Measurements from ENCODE around the gene STARD7.
"Not testable (repeated sequence)": the region's sequence is repeated elsewhere in the genome, so short reads cannot be mapped to it uniquely, and the experiment has no call there.

STARD7 gene, protein sequence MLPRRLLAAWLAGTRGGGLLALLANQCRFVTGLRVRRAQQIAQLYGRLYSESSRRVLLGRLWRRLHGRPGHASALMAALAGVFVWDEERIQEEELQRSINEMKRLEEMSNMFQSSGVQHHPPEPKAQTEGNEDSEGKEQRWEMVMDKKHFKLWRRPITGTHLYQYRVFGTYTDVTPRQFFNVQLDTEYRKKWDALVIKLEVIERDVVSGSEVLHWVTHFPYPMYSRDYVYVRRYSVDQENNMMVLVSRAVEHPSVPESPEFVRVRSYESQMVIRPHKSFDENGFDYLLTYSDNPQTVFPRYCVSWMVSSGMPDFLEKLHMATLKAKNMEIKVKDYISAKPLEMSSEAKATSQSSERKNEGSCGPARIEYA

GRCh38 chr2:96208143-96209010 lies at the start of gene STARD7:
Gene STARD7 (minus strand): TSS chr2:96208827. CDS start chr2:96208434, 393 bp downstream.
- H3K4me3 ChIP-seq (ENCODE audit: low read depth, low read length), result peak within 1 kb of the TSS; percentile 82
- in situ Hi-C loops (cut with HindIII; ENCODE audit: low sequenced_read_pairs), result no loop called here
- peak; percentile 6 for TF ChIP-seq CTCF (IDR thresholded peaks at IDR 0.05; ENCODE audit: low read depth, low read length)
- peak; percentile 98 for DNase-seq (ENCODE audit: low read depth, low spot score)

DNA sequence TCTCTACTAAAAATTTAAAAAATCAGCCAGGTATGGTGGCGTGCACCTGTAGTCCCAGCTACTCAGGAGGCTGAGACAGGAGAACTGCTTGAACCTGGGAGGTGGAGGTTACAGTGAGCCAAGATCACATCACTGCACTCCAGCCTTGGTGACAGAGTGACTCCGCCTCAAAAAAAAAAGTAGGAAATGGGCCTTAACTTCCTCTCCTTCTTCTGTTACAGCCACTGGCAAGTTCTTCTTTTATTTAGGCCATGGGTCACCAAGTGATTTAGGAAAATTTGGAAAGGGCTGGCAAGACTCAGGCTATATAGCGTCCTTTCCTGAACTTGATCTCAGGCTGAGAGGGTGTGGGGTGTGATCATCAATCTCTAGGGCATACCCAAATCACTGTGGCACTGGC lies 49.1 kb upstream of the STARD7 start:
- DNase-seq (ENCODE audit: low read depth, low spot score); in situ Hi-C loops (cut with HindIII; ENCODE audit: low sequenced_read_pairs): not testable (repeated sequence)

DNA sequence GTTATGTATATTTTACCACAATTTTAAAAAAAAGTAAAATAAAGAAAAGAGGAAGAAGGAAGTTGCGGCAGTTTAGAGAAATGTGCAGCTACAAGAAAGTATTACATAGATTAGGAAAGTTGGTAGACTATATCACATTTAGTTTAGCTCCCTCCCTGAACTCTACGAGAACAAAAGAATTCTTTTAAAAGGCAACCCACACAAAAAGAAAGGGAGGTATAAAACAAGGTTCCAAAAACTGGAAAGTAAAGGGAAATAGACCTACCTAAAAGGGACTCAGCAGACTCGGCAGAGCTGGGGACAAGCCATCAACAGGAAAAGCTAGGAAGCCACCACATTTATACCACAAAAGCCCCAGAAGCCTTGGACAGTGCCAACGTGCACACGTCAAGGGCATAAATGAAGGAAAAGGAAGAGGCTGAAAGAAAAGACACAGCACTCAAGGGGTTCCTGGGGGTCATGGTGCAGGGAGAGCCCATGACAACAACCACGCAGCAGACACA lies 48.0 kb upstream of the STARD7 start:
- in situ Hi-C loops (cut with HindIII; ENCODE audit: low sequenced_read_pairs), result no loop called here
- DNase-seq (ENCODE audit: low read depth, low spot score), result no peak
- no peak for TF ChIP-seq CTCF (IDR thresholded peaks at IDR 0.05; ENCODE audit: low read depth, low read length)
- no peak overlapping the region for H3K4me3 ChIP-seq (ENCODE audit: low read depth, low read length)

More for the DNA sequence above, 49.1 kb upstream of the STARD7 start:
- H3K4me3 ChIP-seq (ENCODE audit: low read depth, low read length), result not testable (repeated sequence)

GRCh38 chr2:96254571-96254970 lies 45.9 kb upstream of the STARD7 start:
- no peak for TF ChIP-seq CTCF (IDR thresholded peaks at IDR 0.05; ENCODE audit: low read depth, low read length)
- no peak overlapping the region for H3K4me3 ChIP-seq (ENCODE audit: low read depth, low read length)
- no peak for DNase-seq (ENCODE audit: low read depth, low spot score)
- in situ Hi-C loops (cut with HindIII; ENCODE audit: low sequenced_read_pairs), result no loop called here

DNA sequence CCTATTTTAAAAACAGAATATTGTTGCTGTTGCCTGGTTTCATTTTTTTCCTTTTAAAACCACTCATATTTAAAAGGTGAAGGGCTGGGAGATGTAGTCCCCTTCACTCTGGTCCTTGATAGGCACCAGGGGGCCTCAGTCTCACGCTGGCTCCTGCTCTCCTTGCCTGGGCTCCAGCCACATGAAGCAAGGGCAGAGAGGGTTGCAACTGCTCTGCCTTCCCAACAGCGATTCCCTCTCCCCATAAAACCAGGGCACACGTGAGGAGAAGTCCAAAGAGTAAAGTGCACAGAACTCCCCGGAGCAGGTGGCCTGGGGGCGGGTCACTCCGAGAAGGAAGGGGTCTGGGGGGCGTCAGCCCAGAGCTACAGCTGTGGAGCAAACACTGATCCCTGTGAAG lies 44.4 kb upstream of the STARD7 start:
- no peak overlapping the region for H3K4me3 ChIP-seq (ENCODE audit: low read depth, low read length)
- no peak for TF ChIP-seq CTCF (IDR thresholded peaks at IDR 0.05; ENCODE audit: low read depth, low read length)
- in situ Hi-C loops (cut with HindIII; ENCODE audit: low sequenced_read_pairs), result no loop called here
- no peak for DNase-seq (ENCODE audit: low read depth, low spot score)

DNA sequence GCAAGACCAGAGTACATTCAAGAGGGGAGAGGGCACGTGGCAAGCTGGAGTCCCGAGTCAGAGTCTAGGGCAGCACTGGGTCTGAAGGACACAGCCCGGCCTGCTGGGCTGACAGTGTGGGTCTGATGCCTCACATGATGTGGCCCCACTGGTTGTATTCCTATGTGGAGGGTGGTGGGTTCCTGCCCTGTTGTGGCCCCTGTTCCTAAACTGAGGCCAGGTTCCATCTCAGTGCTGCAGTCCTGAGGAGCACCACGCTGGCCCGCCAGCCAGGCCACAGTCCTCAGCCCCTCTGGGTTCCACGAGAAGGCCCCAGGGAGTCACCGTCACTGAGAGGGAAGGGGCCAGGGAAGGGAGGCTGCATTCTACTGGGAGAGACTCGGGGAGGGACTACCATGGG lies 43.9 kb upstream of the STARD7 start:
- DNase-seq (ENCODE audit: low read depth, low spot score), result no peak
- in situ Hi-C loops (cut with HindIII; ENCODE audit: low sequenced_read_pairs), result no loop called here
- no peak overlapping the region for H3K4me3 ChIP-seq (ENCODE audit: low read depth, low read length)
- no peak for TF ChIP-seq CTCF (IDR thresholded peaks at IDR 0.05; ENCODE audit: low read depth, low read length)

Measured in astrocyte of the spinal cord (primary cell).